Suprapubic skin (tissue), 4 donors: Measurements from ENCODE around the gene GPR89A. TPM values are rescaled to one million over a fixed set of nuclear protein-coding genes. Genes with fewer than 3 reads are reported as not detected.
"Not testable (repeated sequence)": the region's sequence is repeated elsewhere in the genome, so short reads cannot be mapped to it uniquely, and the experiment has no call there.

Experiments used
- DNase-seq, 2 donors: peaks; one replicate each; pipeline ENCODE4 v3.0.0-alpha.2; 2019; ENCODE audit warnings: low spot score in 2 of 2
- H3K27ac ChIP-seq: fragments of 200-600 bp; sonication (generic); one replicate; pipeline ENCODE4 v1.5.1; 2019
- H3K27me3 ChIP-seq: fragments of 200-600 bp; sonication (generic); one replicate; pipeline ENCODE4 v1.5.1; 2019
- H3K36me3 ChIP-seq: fragments of 200-600 bp; sonication (generic); one replicate; pipeline ENCODE4 v1.5.1; 2019
- H3K4me1 ChIP-seq: fragments of 200-600 bp; sonication (generic); one replicate; pipeline ENCODE4 v1.5.1; 2019
- H3K4me3 ChIP-seq: fragments of 200-600 bp; sonication (generic); one replicate; pipeline ENCODE4 v1.5.1; 2019; ENCODE audit warnings: mild to moderate bottlenecking
- H3K9me3 ChIP-seq: fragments of 200-600 bp; sonication (generic); one replicate; pipeline ENCODE4 v1.5.1; 2019
- EP300 ChIP-seq: sonication (generic); formaldehyde crosslinking; IDR thresholded peaks from one replicate; pipeline ENCODE4 v1.6.1; 2017; ENCODE audit warnings: antibody characterized with exemption
- POLR2A ChIP-seq, 2 donors: fragments of 450-650 bp; IDR thresholded peaks; one replicate each; pipeline ENCODE4 v1.6.1; 2017; ENCODE audit warnings: antibody characterized with exemption in 2 of 2, mild to moderate bottlenecking in 2 of 2, moderate library complexity in 2 of 2
- POLR2AphosphoS5 ChIP-seq, 3 donors: sonication (generic); formaldehyde crosslinking; IDR thresholded peaks; one replicate each; pipeline ENCODE4 v1.6.1; 2017; ENCODE audit warnings: antibody characterized with exemption in 3 of 3
- WGBS: methylation state at CpG from one replicate; pipeline ENCODE4 v1.1.5; 2018; 5-methylcytosine and 5-hydroxymethylcytosine counted together
- total RNA-seq, 4 donors: library from RNA; depleted of rRNA; stranded (reverse); fragments of >200 nt; gene quantifications; one replicate each; pipeline ENCODE4 v1.1.0, GENCODE V29; 2016

The GPR89A gene
- total RNA-seq, 4 donors from 2014 or later, result 17.7 to 42.8 (median 34.8) TPM

- H3K4me3 ChIP-seq, H3K4me1 ChIP-seq, DNase-seq, H3K36me3 ChIP-seq, H3K27me3 ChIP-seq, H3K9me3 ChIP-seq, H3K27ac ChIP-seq: not testable (repeated sequence)
- WGBS, result 64% methylated on average over 1 of the region's 1 CpG
Observed at GRCh38 chr1:145636237-145636636, 28.4 kb downstream of the GPR89A start.

GRCh38 chr1:145641886-145642285 lies 34.1 kb downstream of the GPR89A start:
- WGBS, result 85% methylated on average over 1 of the region's 2 CpGs
- H3K4me3 ChIP-seq, H3K27me3 ChIP-seq, DNase-seq, H3K27ac ChIP-seq, H3K4me1 ChIP-seq, H3K36me3 ChIP-seq, H3K9me3 ChIP-seq: not testable (repeated sequence)

- not testable (repeated sequence) for H3K4me3 ChIP-seq, H3K36me3 ChIP-seq, H3K27ac ChIP-seq, H3K27me3 ChIP-seq, H3K9me3 ChIP-seq, H3K4me1 ChIP-seq, DNase-seq
- no CpG with 5 or more reads among the region's 1 CpG for WGBS
Observed at GRCh38 chr1:145643990-145644389, 36.2 kb downstream of the GPR89A start.

GRCh38 chr1:145656245-145656943 lies 48.6 kb downstream of the GPR89A start:
- not testable (repeated sequence) for H3K4me1 ChIP-seq, H3K27me3 ChIP-seq, H3K36me3 ChIP-seq, H3K4me3 ChIP-seq, H3K27ac ChIP-seq, H3K9me3 ChIP-seq, DNase-seq
- WGBS, result 82% methylated on average over 2 of the region's 7 CpGs

GRCh38 chr1:145662502-145662901 lies 54.7 kb downstream of the GPR89A start:
- H3K9me3 ChIP-seq, H3K36me3 ChIP-seq, H3K27me3 ChIP-seq, DNase-seq, H3K4me3 ChIP-seq, H3K27ac ChIP-seq, H3K4me1 ChIP-seq: not testable (repeated sequence)
- 62% methylated on average over 2 of the region's 2 CpGs for WGBS

GRCh38 chr1:145665015-145665414 lies 57.2 kb downstream of the GPR89A start:
- 43% methylated on average over 4 of the region's 4 CpGs for WGBS
- DNase-seq, H3K4me1 ChIP-seq, H3K9me3 ChIP-seq, H3K4me3 ChIP-seq, H3K36me3 ChIP-seq, H3K27me3 ChIP-seq, H3K27ac ChIP-seq: not testable (repeated sequence)

GRCh38 chr1:145670995-145671745 lies 63.4 kb downstream of the GPR89A start:
- H3K4me1 ChIP-seq, H3K27me3 ChIP-seq, H3K27ac ChIP-seq, H3K4me3 ChIP-seq, H3K36me3 ChIP-seq, DNase-seq, H3K9me3 ChIP-seq: not testable (repeated sequence)
- 96% methylated on average over 2 of the region's 3 CpGs for WGBS

GRCh38 chr1:145673217-145673616 lies 65.4 kb downstream of the GPR89A start:
- H3K4me3 ChIP-seq, H3K27me3 ChIP-seq, H3K9me3 ChIP-seq, H3K36me3 ChIP-seq, H3K4me1 ChIP-seq, H3K27ac ChIP-seq, DNase-seq: not testable (repeated sequence)
- no CpG with 5 or more reads among the region's 1 CpG for WGBS

GRCh38 chr1:145684858-145685257 lies 77.1 kb downstream of the GPR89A start:
- not testable (repeated sequence) for H3K4me3 ChIP-seq, H3K4me1 ChIP-seq, H3K27me3 ChIP-seq, H3K9me3 ChIP-seq, DNase-seq, H3K36me3 ChIP-seq, H3K27ac ChIP-seq
- WGBS, result no CpG with 5 or more reads among the region's 3 CpGs

GRCh38 chr1:145686078-145686477 lies 78.3 kb downstream of the GPR89A start:
- not testable (repeated sequence) for H3K27ac ChIP-seq, DNase-seq, H3K36me3 ChIP-seq, H3K27me3 ChIP-seq, H3K4me1 ChIP-seq, H3K9me3 ChIP-seq, H3K4me3 ChIP-seq
- WGBS, result 71% methylated on average over 1 of the region's 1 CpG

- Histone ChIP-seq H3K27me3 (no peaks in the 10 kb centered on the region), H3K36me3 (no peaks in the 10 kb centered on the region), H3K27ac (no peak overlapping the region), H3K9me3 (no peaks in the 10 kb centered on the region), H3K4me1 (peaks cover 7% of the 10 kb centered on the region), H3K4me3 (no peak overlapping the region)
- no peak for DNase-seq
- 79% methylated on average over 4 of the region's 4 CpGs for WGBS
- TF ChIP-seq POLR2A (IDR thresholded peaks at IDR 0.05), result no peak
- TF ChIP-seq POLR2AphosphoS5 (IDR thresholded peaks at IDR 0.05), result no peak
- no peak for TF ChIP-seq EP300
Observed at GRCh38 chr1:145688328-145688727, 80.5 kb downstream of the GPR89A start.
